Stimulated activated naive CD8-positive, alpha-beta T cell treated with anti-CD3 and anti-CD28 coated beads, Interleukin-15, amount 100 ng/mL, for 72 hours (primary cell): ENCODE results near the gene CATSPERE.
"Not testable (repeated sequence)": the region's sequence is repeated elsewhere in the genome, so short reads cannot be mapped to it uniquely, and the experiment has no call there.

Experiments used
- ATAC-seq: fragments of 150-1000 bp; cut with Tn5 transposase; 2 replicates; pipeline ENCODE4 v1.10.0; 2021; ENCODE audit warnings: mild to moderate bottlenecking, moderate library complexity
- DNase-seq, 2 donors: peaks; one replicate each; pipeline ENCODE4 v3.0.0; 2021 to 2022
- H3K27ac Mint-ChIP-seq, 2 donors: one replicate each; pipeline ENCODE4 v1.8.0; 2022; ENCODE audit warnings: mild to moderate bottlenecking in 2 of 2, mixed read lengths in 2 of 2, moderate library complexity in 2 of 2
- H3K27me3 Mint-ChIP-seq: one replicate; pipeline ENCODE4 v1.8.0; 2022; ENCODE audit warnings: mixed read lengths
- H3K4me1 Mint-ChIP-seq: one replicate; pipeline ENCODE4 v1.8.0; 2022; ENCODE audit warnings: mild to moderate bottlenecking, mixed read lengths
- H3K4me3 Mint-ChIP-seq, 2 donors: one replicate each; pipeline ENCODE4 v1.8.0; 2022; ENCODE audit warnings: mild to moderate bottlenecking in 2 of 2, mixed read lengths in 2 of 2, moderate library complexity in 1 of 2
- H3K9me3 Mint-ChIP-seq, 2 donors: one replicate each; pipeline ENCODE4 v1.8.0; 2022; ENCODE audit warnings: mixed read lengths in 2 of 2

CATSPERE gene

DNA sequence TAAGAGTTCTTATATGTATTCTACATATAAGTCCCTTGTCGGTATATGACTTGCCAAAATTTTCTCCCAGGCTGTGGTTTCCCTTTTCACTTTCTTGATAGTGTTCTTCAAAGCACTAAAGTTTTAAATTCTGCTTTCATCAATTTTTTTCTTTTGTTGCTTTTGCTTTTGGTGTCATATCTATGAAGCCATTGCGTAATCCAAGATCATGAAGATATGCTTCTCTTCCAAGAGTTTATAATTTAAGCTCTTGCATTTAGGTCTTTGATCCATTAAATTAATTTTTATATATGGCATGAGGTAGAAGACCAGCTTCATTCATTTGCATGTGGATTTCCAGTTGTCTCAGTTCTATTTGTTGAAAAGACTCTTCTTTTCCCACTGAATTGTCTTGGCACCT is 214.1 kb downstream of the CATSPERE start:
- peaks cover 15% of the 10 kb centered on the region for H3K4me1 Mint-ChIP-seq

DNA sequence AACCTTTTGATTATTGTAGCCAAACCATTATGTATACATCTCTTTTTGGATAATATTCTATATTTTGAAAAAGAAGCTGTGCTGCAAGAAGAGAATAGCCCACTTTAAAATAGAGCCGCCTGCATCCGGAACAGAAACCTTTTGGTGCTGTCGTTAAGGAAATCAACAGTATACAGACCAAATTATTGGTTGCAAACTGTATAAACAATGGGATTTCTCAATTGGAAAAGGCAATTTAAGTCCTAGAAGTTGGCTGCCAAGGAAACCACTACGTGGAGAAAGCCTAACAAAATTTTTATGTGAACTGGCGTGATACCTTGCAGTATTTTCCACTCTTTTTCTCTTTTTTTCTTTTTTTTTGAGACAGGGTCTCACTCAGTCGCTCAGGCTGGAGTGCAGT is 217.6 kb downstream of the CATSPERE start:
- H3K4me3 Mint-ChIP-seq, result no peak overlapping the region
- H3K9me3 Mint-ChIP-seq, result no peaks in the 10 kb centered on the region
- peaks cover 19% of the 10 kb centered on the region for H3K4me1 Mint-ChIP-seq
- no peaks in the 10 kb centered on the region for H3K27me3 Mint-ChIP-seq
- DNase-seq (no peak), ATAC-seq (no peak)
- no peak overlapping the region for H3K27ac Mint-ChIP-seq

More for the DNA sequence above, 214.1 kb downstream of the CATSPERE start:
- no peaks in the 10 kb centered on the region for H3K9me3 Mint-ChIP-seq
- no peak overlapping the region for H3K27ac Mint-ChIP-seq
- no peak overlapping the region for H3K4me3 Mint-ChIP-seq
- DNase-seq, result no peak
- ATAC-seq, result no peak
- H3K27me3 Mint-ChIP-seq, result no peaks in the 10 kb centered on the region

DNA sequence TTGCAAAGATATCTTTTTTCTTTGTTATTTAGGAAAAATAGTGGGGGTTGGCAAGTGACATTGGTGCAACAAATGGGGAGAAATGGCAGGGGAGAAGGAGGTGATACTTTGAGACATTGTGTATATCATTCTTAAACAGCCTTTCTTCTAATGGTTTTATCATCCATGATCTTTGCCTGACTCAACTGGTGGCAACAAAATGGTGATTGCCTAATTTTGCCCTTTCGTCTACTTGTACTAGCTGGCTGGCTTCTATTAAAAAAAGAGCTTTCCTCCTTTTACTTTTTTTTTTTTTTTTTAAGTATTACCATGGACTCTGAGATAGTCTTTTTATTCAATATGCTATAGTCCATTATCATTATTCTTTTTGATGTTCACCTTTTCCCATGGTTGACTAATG is 219.6 kb downstream of the CATSPERE start:
- H3K9me3 Mint-ChIP-seq, result no peaks in the 10 kb centered on the region
- H3K4me1 Mint-ChIP-seq, result peaks cover 13% of the 10 kb centered on the region
- DNase-seq, result no peak

DNA sequence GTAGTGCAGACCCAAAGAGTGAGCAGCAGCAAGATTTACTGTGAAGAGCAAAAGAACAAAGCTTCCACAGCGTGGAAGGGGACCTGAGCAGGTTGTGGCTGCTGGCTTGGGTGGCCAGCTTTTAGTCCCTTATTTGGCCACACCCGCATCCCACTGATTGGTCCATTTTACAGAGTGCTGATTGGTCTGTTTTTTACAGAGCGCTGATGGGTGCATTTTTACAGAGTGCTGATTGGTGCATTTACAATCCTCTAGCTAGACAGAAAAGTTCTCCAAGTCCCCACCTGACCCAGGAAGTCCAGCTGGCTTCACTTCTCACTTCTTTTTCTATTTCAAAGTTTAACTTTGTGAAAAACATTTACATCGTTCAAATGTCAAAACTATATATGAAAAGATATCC is 221.0 kb downstream of the CATSPERE start:
- H3K4me1 Mint-ChIP-seq, result peaks cover 11% of the 10 kb centered on the region
- H3K27me3 Mint-ChIP-seq, H3K27ac Mint-ChIP-seq, H3K9me3 Mint-ChIP-seq, ATAC-seq, DNase-seq, H3K4me3 Mint-ChIP-seq: not testable (repeated sequence)

More for the DNA sequence above, 219.6 kb downstream of the CATSPERE start:
- Mint-ChIP-seq H3K27ac (no peak overlapping the region), H3K27me3 (no peaks in the 10 kb centered on the region), H3K4me3 (no peak overlapping the region)
- no peak for ATAC-seq
